ENCODE data around the gene TULP3. TPM values are rescaled to one million over a fixed set of nuclear protein-coding genes. Genes with fewer than 3 reads are reported as not detected.

TULP3 gene
- total and polyA plus RNA-seq, 10 donors: 3.5 to 15.7 (median 12.8) TPM

GRCh38 chr12:2922329-2922728 lies 31.6 kb downstream of the TULP3 start:
- Histone ChIP-seq H3K4me3 (no peak overlapping the region), H3K27ac (no peak overlapping the region), H3K4me1 (no peaks in the 10 kb centered on the region), H3K9me3 (no peaks in the 10 kb centered on the region), H3K36me3 (peaks cover 0 to 78% (median 25%) of the 10 kb centered on the region in 6 donors), H3K27me3 (replicated peaks in 1 of 7) (no peaks in the 10 kb centered on the region)
- DNase-seq: no peak
- intact Hi-C loops (cut with DNase I; ENCODE audit: low total_unique reads): no loop called here
- WGBS, 5 donors: 95 to 100% (median 98%) methylated on average over 2 of the region's 2 CpGs
- TF ChIP-seq POLR2A (IDR thresholded peaks at IDR 0.05): no peak

DNA sequence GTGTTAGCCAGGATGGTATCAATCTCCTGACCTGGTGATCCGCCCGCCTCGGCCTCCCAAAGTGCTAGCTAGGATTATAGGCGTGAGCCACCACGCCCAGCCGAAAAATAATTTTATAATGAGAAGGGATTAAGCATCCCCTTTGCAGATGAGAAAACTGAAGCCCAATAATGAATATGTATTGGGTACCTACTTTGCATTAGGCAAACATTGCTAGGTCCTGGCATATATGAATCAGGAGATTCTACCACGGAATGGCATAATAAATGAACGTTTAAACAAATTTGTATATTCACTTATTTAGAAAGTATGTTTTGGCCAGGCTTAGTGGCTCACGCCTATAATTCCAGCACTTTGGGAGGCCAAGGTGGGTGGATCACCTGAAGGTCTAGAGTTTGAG lies 32.4 kb downstream of the TULP3 start:
- no peak overlapping the region for H3K27ac ChIP-seq
- H3K36me3 ChIP-seq: peaks cover 0 to 77% (median 25%) of the 10 kb centered on the region in 6 donors
- H3K4me1 ChIP-seq: no peaks in the 10 kb centered on the region
- no peak for DNase-seq
- intact Hi-C loops (cut with DNase I; ENCODE audit: low total_unique reads): no loop called here
- H3K27me3 ChIP-seq (replicated peaks in 1 of 7): no peaks in the 10 kb centered on the region
- TF ChIP-seq, protein P1, sequence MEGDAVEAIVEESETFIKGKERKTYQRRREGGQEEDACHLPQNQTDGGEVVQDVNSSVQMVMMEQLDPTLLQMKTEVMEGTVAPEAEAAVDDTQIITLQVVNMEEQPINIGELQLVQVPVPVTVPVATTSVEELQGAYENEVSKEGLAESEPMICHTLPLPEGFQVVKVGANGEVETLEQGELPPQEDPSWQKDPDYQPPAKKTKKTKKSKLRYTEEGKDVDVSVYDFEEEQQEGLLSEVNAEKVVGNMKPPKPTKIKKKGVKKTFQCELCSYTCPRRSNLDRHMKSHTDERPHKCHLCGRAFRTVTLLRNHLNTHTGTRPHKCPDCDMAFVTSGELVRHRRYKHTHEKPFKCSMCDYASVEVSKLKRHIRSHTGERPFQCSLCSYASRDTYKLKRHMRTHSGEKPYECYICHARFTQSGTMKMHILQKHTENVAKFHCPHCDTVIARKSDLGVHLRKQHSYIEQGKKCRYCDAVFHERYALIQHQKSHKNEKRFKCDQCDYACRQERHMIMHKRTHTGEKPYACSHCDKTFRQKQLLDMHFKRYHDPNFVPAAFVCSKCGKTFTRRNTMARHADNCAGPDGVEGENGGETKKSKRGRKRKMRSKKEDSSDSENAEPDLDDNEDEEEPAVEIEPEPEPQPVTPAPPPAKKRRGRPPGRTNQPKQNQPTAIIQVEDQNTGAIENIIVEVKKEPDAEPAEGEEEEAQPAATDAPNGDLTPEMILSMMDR (IDR thresholded peaks at IDR 0.05 in 8 of 11, conservative IDR thresholded peaks at IDR 0.05 in 3 of 11): no peak
- TF ChIP-seq POLR2A (IDR thresholded peaks at IDR 0.05) (no peak), POLR2AphosphoS5 (IDR thresholded peaks at IDR 0.05) (no peak)
- H3K4me3 ChIP-seq: no peak overlapping the region
- WGBS, 5 donors: 94 to 99% (median 98%) methylated on average over 9 of the region's 9 CpGs
- H3K9me3 ChIP-seq: no peaks in the 10 kb centered on the region

GRCh38 chr12:2924019-2924418 lies 33.3 kb downstream of the TULP3 start:
- Histone ChIP-seq H3K4me1 (no peaks in the 10 kb centered on the region), H3K4me3 (no peak overlapping the region), H3K36me3 (peaks cover 0 to 85% (median 25%) of the 10 kb centered on the region in 6 donors), H3K27me3 (replicated peaks in 1 of 7) (no peaks in the 10 kb centered on the region), H3K9me3 (no peaks in the 10 kb centered on the region), H3K27ac (no peak overlapping the region)
- TF ChIP-seq POLR2A (IDR thresholded peaks at IDR 0.05) (no peak), POLR2AphosphoS5 (IDR thresholded peaks at IDR 0.05) (no peak)
- TF ChIP-seq, protein P1 (IDR thresholded peaks at IDR 0.05 in 8 of 11, conservative IDR thresholded peaks at IDR 0.05 in 3 of 11): no peak
- WGBS, 5 donors: 92 to 99% (median 97%) methylated on average over 3 of the region's 3 CpGs
- intact Hi-C loops (cut with DNase I; ENCODE audit: low total_unique reads): no loop called here
- DNase-seq: no peak

GRCh38 chr12:2925322-2925995 lies 34.8 kb downstream of the TULP3 start:
- Histone ChIP-seq H3K27ac (no peak overlapping the region), H3K9me3 (no peaks in the 10 kb centered on the region), H3K4me3 (no peak overlapping the region), H3K27me3 (replicated peaks in 1 of 7) (no peaks in the 10 kb centered on the region), H3K36me3 (peaks cover 0 to 100% (median 32%) of the 10 kb centered on the region in 6 donors), H3K4me1 (no peaks in the 10 kb centered on the region)
- no peak for DNase-seq
- TF ChIP-seq, protein P1 (IDR thresholded peaks at IDR 0.05 in 8 of 11, conservative IDR thresholded peaks at IDR 0.05 in 3 of 11): no peak
- TF ChIP-seq POLR2AphosphoS5 (IDR thresholded peaks at IDR 0.05): no peak
- no peak for TF ChIP-seq POLR2A (IDR thresholded peaks at IDR 0.05)
- intact Hi-C loops (cut with DNase I; ENCODE audit: low total_unique reads): no loop called here
- WGBS, 5 donors: 78 to 86% (median 80%) methylated on average over 6 of the region's 6 CpGs

All from spleen (tissue), 11 donors.